NCI-H345 (cell line): ENCODE data around the gene CDK12.
"Not testable (repeated sequence)": the region's sequence is repeated elsewhere in the genome, so short reads cannot be mapped to it uniquely, and the experiment has no call there.

ENCODE experiments used
- DNase-seq: peaks from one replicate; lab custom pipeline; 2025; lab: John Stamatoyannopoulos, UW

The CDK12 gene

DNA sequence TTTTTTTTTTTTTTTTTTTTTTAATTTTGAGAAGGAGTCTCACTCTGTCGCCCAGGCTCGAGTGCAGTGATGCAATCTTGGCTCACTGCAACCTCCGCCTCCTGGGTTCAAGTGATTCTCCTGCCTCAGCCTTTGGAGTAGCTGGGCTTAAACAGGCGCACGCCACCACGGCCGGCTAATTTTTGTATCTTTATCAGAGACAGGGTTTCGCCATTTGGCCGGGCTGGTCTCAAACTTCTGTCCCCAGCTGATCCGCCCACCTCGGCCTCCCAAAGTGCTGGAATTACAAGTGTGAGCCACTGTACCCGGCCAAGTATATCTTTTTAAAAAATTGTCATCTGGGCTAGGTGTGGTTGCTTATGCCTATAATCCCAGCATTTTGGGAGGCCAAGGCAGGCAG lies 35.6 kb downstream of the CDK12 start:
- not testable (repeated sequence) for DNase-seq

- DNase-seq = no peak
Observed at GRCh38 chr17:39507511-39507910, 46.2 kb downstream of the CDK12 start.

GRCh38 chr17:39508987-39509386 lies 47.7 kb downstream of the CDK12 start:
- DNase-seq = no peak

DNA sequence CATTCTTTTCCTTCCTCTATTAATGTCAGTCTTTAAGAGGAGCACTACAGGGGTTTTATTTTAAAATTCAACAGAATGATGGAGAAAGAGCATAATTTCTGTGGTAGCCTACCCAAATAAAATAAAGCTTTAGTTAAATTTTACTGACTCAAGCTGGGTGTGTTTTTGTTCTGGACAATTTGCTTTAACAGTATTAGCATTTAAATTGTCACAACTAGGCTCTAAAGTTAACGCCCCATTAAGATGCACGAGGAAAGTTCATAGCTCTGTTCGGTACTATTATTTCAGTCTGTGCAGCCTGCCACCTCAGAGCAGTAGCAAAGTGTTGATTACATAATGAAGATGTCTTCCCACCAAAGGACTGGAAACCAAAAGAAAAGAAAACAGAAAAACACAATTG lies 52.0 kb downstream of the CDK12 start:
- DNase-seq = no peak

DNA sequence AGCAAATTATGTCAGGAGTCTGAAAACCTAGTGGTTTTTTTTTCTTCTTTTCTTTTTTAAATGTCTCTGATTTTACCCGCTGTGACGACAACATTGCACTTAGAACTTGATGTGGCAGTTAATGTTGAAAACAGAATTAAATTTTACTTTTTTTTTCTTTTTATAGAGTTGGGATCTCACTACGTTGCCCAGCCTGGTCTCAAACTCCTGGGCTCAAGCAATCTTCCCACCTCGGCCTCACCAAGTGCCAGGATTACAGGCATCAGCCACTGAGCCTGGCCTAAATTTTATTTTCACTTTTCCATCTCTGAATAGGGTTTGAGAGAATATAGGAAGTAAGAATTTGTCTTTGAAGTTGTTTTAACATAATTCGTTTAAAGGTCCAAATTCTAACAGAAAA lies 52.6 kb downstream of the CDK12 start:
- DNase-seq = no peak

DNA sequence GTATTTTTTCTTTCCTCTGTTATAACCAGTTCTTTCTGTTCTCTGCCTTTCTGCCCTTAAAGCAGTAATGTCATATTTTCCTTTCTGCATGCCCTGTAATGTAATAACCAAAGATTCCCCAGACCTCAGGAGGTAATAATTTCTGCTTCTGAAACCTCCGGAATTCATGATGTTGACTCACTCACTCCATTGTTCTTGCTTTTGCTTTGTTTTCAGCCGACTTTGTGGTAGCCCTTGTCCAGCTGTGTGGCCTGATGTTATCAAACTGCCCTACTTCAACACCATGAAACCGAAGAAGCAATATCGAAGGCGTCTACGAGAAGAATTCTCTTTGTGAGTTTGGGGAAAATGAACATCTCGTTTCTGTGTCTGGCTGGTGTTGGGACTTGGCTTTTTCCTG lies 55.9 kb downstream of the CDK12 start:
- no peak for DNase-seq

GRCh38 chr17:39525801-39526506 lies 64.7 kb downstream of the CDK12 start:
- DNase-seq = no peak

DNA sequence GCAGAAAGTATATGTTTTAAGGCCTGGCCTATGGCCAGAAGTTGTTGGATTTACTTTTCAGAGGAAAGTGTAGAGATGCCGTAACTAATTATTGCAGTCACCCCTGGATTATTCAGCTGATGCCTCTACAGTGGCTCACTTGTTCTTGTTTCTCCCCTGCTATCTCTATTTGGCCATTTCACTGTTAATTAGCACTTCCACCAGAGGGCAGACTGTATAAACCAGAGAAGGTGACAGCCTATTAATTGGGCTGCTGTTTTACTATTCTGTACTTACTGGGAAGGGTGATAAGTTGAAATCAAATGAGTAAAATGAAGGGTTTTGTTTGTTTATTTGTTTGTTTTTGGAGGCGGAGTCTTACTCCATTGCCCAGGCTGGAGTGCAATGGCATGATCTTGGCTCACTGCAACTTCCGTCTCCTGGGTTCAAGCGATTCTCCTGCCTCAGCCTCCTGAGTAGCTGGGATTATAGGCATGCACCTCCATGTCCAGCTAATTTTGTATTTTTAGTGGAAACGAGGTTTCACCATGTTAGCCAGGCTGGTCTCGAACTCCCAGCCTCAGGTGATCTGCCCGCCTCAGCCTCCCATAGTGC lies 66.0 kb downstream of the CDK12 start:
- DNase-seq = peak; percentile 1

DNA sequence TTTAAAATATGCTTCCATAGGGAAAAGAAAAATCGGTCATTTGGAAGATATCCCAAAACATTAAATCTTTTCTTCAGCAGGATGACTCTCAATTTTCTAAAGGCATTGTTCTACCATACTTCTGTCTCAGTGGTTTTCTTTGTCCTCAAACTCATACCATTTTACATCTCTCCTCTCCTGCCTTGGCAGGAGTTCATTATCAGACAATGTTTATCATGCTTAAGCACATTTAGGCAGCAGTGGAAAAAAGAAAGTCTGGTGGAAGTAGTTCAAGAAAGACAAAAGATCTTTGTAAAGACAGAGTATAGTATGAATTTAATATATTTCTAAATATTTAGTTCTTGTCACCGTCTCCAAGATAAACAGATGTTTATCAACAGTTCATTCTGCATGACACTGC lies 68.2 kb downstream of the CDK12 start:
- no peak for DNase-seq

DNA sequence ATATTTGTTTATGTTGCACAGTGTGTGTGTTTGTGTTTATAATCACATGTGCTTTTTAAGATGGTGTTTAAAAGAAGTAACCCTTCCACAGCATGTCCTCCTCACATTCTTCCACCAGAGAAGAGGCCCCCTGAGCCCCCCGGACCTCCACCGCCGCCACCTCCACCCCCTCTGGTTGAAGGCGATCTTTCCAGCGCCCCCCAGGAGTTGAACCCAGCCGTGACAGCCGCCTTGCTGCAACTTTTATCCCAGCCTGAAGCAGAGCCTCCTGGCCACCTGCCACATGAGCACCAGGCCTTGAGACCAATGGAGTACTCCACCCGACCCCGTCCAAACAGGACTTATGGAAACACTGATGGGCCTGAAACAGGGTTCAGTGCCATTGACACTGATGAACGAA lies 69.2 kb downstream of the CDK12 start:
- DNase-seq = no peak

- no peak for DNase-seq
Observed at GRCh38 chr17:39531252-39531651, 70.0 kb downstream of the CDK12 start.

- DNase-seq = no peak
Observed at GRCh38 chr17:39533891-39534290, 72.6 kb downstream of the CDK12 start.

- no peak for DNase-seq
Observed at GRCh38 chr17:39534768-39535405, 73.6 kb downstream of the CDK12 start.

- DNase-seq = no peak
Observed at GRCh38 chr17:39536468-39536867, 75.2 kb downstream of the CDK12 start.

GRCh38 chr17:39537364-39537763 lies 76.1 kb downstream of the CDK12 start:
- not testable (repeated sequence) for DNase-seq

DNA sequence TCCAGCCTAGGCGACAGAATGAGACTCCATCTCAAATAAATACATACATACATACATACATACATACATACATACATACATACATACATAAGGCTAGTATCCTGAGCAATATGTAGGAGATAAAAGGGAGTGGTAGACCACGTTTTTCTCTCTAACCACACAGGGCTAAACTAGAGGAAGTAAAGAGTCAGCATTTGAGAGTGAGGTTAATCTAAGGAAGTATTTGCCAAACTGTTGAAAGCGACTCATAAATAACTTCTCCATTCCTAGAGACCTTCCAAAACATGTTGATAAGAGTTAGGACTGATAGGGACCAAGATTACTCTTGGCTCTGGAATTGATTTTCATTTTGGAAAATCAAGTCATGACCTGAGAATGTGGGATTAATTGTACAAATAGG lies 77.6 kb downstream of the CDK12 start:
- DNase-seq = no peak

DNA sequence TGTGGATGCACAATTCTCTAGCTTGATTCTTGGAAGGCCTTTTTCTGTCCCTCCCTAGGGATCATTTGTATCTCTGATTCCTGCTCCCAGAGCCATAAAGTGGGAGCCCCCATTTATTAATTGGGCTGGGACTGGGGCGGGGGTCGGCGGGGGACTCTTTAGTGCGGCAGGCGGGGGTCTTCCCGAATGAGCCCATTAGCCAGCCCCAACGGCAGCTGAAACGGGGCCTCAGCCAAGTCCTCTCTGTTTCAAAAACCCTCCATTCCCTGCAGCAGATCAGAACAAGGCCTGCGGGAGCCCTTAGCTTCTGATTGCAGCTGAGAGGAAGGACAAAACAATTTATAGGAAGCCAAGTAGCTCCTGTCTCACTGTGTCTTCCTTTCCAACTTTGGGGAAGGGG lies 79.3 kb downstream of the CDK12 start:
- DNase-seq = no peak

- DNase-seq = no peak
Observed at GRCh38 chr17:39541652-39542051, 80.4 kb downstream of the CDK12 start.

DNA sequence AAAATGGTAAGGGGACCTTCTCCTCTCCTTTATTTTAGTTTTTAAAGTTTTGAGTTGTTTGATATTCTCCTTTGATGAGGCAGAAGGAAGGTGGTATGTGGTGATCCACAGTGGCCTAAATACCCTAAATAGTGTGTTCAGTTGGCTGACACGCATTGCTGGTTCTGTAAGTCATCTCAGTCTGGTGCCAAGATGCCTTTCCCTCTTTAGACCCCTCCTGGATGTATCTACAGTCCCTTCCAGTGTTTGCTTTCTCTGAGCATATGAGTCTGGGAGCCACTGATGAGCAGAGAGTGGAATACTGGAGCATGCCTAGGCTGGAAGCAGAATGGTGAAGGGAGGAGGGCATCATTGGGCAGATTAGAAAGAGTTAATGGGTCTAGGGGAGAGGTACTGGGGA lies 81.9 kb downstream of the CDK12 start:
- DNase-seq = no peak

- no peak for DNase-seq
Observed at GRCh38 chr17:39543664-39544063, 82.4 kb downstream of the CDK12 start.

- DNase-seq = not testable (repeated sequence)
Observed at GRCh38 chr17:39544361-39544760, 83.1 kb downstream of the CDK12 start.

GRCh38 chr17:39547713-39548478 lies 86.6 kb downstream of the CDK12 start:
- peak; percentile 59 for DNase-seq
